Measurements from ENCODE around the gene BMI1. TPM values are rescaled to one million over a fixed set of nuclear protein-coding genes. Genes with fewer than 3 reads are reported as not detected.

Gene BMI1
- 53.2 to 62.3 TPM (median 55.9 TPM) in 3 replicates for total RNA-seq
- long read RNA-seq, transcript BMI1-201 (10 exons, 3,428 nt) = major isoform, 44 of 53 reads
- long read RNA-seq, partial matches to known transcripts = 1 of 53 reads
- long read RNA-seq, other reads (novel, unspliced or antisense) = 8 of 53 reads

- peak within 1 kb of the TSS; percentile 87 for H3K4me3 Mint-ChIP-seq (ENCODE audit: unreplicated experiment)
- no peaks in the 10 kb centered on the region for H3K36me3 Mint-ChIP-seq (ENCODE audit: low read depth)
- no peak for TF ChIP-seq CTCF (IDR thresholded peaks at IDR 0.05)
- H3K4me1 Mint-ChIP-seq (ENCODE audit: low read depth) = peaks cover 63% of the 10 kb centered on the region
- DNase-seq (ENCODE audit: low spot score) = no peak
- peak within 1 kb of the TSS; percentile 86 for H3K27ac Mint-ChIP-seq (ENCODE audit: unreplicated experiment)
- no peaks in the 10 kb centered on the region for H3K9me3 Mint-ChIP-seq (ENCODE audit: low read depth)
- peaks cover 6% of the 10 kb centered on the region for H3K27me3 Mint-ChIP-seq (ENCODE audit: low read depth)
These were observed at the start of gene BMI1 for GRCh38 chr10:22320591-22321155. Gene BMI1 (plus strand): TSS chr10:22321099. CDS start chr10:22326450, 5,351 bp downstream.

GRCh38 chr10:22271786-22272185 is 49.1 kb upstream of the BMI1 start:
- TF ChIP-seq CTCF (IDR thresholded peaks at IDR 0.05) = no peak
- peaks cover 2% of the 10 kb centered on the region for H3K27me3 Mint-ChIP-seq (ENCODE audit: low read depth)
- no peak for DNase-seq (ENCODE audit: low spot score)
- no peak overlapping the region for H3K4me3 Mint-ChIP-seq (ENCODE audit: unreplicated experiment)
- no peak overlapping the region for H3K27ac Mint-ChIP-seq (ENCODE audit: unreplicated experiment)
- no peaks in the 10 kb centered on the region for H3K9me3 Mint-ChIP-seq (ENCODE audit: low read depth)
- no peaks in the 10 kb centered on the region for H3K36me3 Mint-ChIP-seq (ENCODE audit: low read depth)
- H3K4me1 Mint-ChIP-seq (ENCODE audit: low read depth) = no peaks in the 10 kb centered on the region

GRCh38 chr10:22278441-22278782 is 42.5 kb upstream of the BMI1 start:
- Mint-ChIP-seq H3K9me3 (ENCODE audit: low read depth) (no peaks in the 10 kb centered on the region), H3K4me1 (ENCODE audit: low read depth) (no peaks in the 10 kb centered on the region), H3K36me3 (ENCODE audit: low read depth) (no peaks in the 10 kb centered on the region), H3K27me3 (ENCODE audit: low read depth) (peaks cover 11% of the 10 kb centered on the region), H3K27ac (ENCODE audit: unreplicated experiment) (no peak overlapping the region), H3K4me3 (ENCODE audit: unreplicated experiment) (no peak overlapping the region)
- DNase-seq (ENCODE audit: low spot score) = no peak
- TF ChIP-seq CTCF (IDR thresholded peaks at IDR 0.05) = no peak

- H3K27ac Mint-ChIP-seq (ENCODE audit: unreplicated experiment) = no peak overlapping the region
- no peaks in the 10 kb centered on the region for H3K4me1 Mint-ChIP-seq (ENCODE audit: low read depth)
- no peak for DNase-seq (ENCODE audit: low spot score)
- H3K4me3 Mint-ChIP-seq (ENCODE audit: unreplicated experiment) = no peak overlapping the region
- H3K36me3 Mint-ChIP-seq (ENCODE audit: low read depth) = no peaks in the 10 kb centered on the region
- no peak for TF ChIP-seq CTCF (IDR thresholded peaks at IDR 0.05)
- peaks cover 11% of the 10 kb centered on the region for H3K27me3 Mint-ChIP-seq (ENCODE audit: low read depth)
- no peaks in the 10 kb centered on the region for H3K9me3 Mint-ChIP-seq (ENCODE audit: low read depth)
These were observed 40.8 kb upstream of the BMI1 start for GRCh38 chr10:22280078-22280477.

GRCh38 chr10:22285130-22285529 is 35.8 kb upstream of the BMI1 start:
- Mint-ChIP-seq H3K36me3 (ENCODE audit: low read depth) (no peaks in the 10 kb centered on the region), H3K9me3 (ENCODE audit: low read depth) (peaks cover 6% of the 10 kb centered on the region), H3K4me3 (ENCODE audit: unreplicated experiment) (no peak overlapping the region), H3K27me3 (ENCODE audit: low read depth) (peaks cover 2% of the 10 kb centered on the region), H3K4me1 (ENCODE audit: low read depth) (no peaks in the 10 kb centered on the region), H3K27ac (ENCODE audit: unreplicated experiment) (no peak overlapping the region)
- DNase-seq (ENCODE audit: low spot score) = no peak
- no peak for TF ChIP-seq CTCF (IDR thresholded peaks at IDR 0.05)
